HUES64 (cell line): ENCODE results near the gene CAV3.
"Not testable (repeated sequence)": the region's sequence is repeated elsewhere in the genome, so short reads cannot be mapped to it uniquely, and the experiment has no call there.

Source experiments
- H3K27ac ChIP-seq: 2 replicates; pipeline ENCODE4 v1.7.0; 2013; ENCODE audit warnings: low read depth, low read length, inconsistent platforms
- H3K27me3 ChIP-seq: 2 replicates; pipeline ENCODE4 v1.6.1; 2013; ENCODE audit warnings: mild to moderate bottlenecking, low read length; ENCODE audit not compliant: insufficient read depth
- H3K36me3 ChIP-seq: 2 replicates; pipeline ENCODE4 v1.6.1; 2013; ENCODE audit warnings: mild to moderate bottlenecking, low read length; ENCODE audit not compliant: insufficient read depth
- H3K4me1 ChIP-seq: 2 replicates; pipeline ENCODE4 v1.6.1; 2013; ENCODE audit warnings: mild to moderate bottlenecking, low read length, moderate library complexity; ENCODE audit not compliant: insufficient read depth
- H3K4me3 ChIP-seq: 2 replicates; pipeline ENCODE4 v1.5.1; 2013; ENCODE audit warnings: mild to moderate bottlenecking, low read length, moderate library complexity
- H3K9ac ChIP-seq: 2 replicates; pipeline ENCODE4 v1.6.1; 2013; ENCODE audit warnings: mild to moderate bottlenecking, low read depth, low read length
- H3K9me3 ChIP-seq: 2 replicates; pipeline ENCODE4 v1.6.1; 2013; ENCODE audit warnings: low read depth, low read length; ENCODE audit not compliant: insufficient read depth
- WGBS: fragments of 150-250, 120-280 bp; methylation state at CpG from one replicate; pipeline ENCODE4 v1.1.7; 2013; ENCODE audit warnings: missing lambda C conversion rate; 5-methylcytosine and 5-hydroxymethylcytosine counted together

The CAV3 gene

DNA sequence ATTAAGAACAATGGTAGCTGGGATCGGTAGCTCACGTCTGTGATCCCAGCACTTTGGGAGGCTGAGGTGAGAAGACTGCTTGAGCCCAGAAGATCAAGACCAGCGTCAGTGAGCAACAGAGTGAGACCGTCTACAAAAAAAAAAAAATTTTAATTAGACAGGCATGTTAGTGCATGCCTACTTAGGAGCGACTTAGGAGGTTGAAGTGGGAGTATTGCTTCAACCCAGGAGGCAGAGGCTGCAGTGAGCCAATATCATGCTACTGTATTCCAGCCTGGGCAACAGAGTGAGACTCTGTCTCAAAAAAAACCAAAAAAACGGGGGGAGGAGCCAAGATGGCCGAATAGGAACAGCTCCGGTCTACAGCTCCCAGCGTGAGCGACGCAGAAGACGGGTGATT lies 17.8 kb upstream of the CAV3 start:
- not testable (repeated sequence) for H3K36me3 ChIP-seq, H3K4me3 ChIP-seq, H3K4me1 ChIP-seq, H3K27ac ChIP-seq, H3K9me3 ChIP-seq, H3K9ac ChIP-seq
- WGBS, result 67% methylated on average over 12 of the region's 12 CpGs
- peaks cover 57% of the 10 kb centered on the region for H3K27me3 ChIP-seq

DNA sequence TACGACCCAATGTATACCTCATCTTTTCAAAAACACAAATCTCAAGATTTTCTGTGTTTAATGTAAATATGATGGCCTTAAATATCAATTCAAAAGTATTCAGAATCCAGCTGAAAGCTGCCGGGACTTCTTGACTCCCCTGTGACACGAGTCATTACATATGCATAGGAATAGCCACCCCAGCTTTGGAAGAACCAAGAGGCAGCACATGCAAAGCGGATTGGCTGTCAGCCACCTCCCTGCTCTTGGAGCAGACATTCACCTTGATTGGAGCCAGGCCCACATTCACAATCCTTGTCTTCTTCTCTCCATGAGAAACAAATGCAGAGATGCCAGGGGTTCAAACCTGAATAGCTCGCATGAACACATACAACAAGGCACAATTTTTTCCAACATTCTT lies 10.8 kb upstream of the CAV3 start:
- Histone ChIP-seq H3K36me3 (no peaks in the 10 kb centered on the region), H3K9me3 (no peaks in the 10 kb centered on the region), H3K4me1 (peaks cover 8% of the 10 kb centered on the region; the same call in 1 of the 2 replicates), H3K9ac (no peak overlapping the region), H3K27ac (no peak overlapping the region), H3K4me3 (no peak overlapping the region), H3K27me3 (no peaks in the 10 kb centered on the region; the same call in 1 of the 2 replicates)
- WGBS, result 58% methylated on average over 4 of the region's 5 CpGs

DNA sequence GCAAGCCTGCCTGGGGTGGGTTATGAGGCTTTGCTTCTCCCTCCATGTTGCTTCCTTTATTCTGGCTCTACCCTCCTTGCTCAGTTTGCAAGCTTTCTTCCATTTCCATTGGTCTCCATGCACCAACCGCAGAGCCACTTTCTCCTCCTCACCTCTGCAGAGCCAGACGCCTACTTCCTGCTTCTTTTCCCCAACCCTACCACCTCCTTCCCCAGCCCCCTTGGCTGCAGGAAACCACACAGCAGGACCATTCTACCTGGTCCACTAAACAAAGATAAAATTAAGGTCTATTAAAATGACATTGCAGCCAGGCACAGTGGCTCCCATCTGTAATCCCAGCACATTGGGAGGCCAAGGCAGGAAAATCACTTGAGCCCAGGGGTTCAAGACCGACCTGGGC lies 10.0 kb upstream of the CAV3 start:
- no peak overlapping the region for H3K9ac ChIP-seq
- H3K4me1 ChIP-seq, result peaks cover 8% of the 10 kb centered on the region; the same call in 1 of the 2 replicates
- H3K4me3 ChIP-seq, result no peak overlapping the region
- 73% methylated on average over 3 of the region's 3 CpGs for WGBS
- H3K9me3 ChIP-seq, result no peaks in the 10 kb centered on the region
- no peaks in the 10 kb centered on the region for H3K36me3 ChIP-seq
- H3K27me3 ChIP-seq, result no peaks in the 10 kb centered on the region; the same call in 1 of the 2 replicates
- H3K27ac ChIP-seq, result no peak overlapping the region

DNA sequence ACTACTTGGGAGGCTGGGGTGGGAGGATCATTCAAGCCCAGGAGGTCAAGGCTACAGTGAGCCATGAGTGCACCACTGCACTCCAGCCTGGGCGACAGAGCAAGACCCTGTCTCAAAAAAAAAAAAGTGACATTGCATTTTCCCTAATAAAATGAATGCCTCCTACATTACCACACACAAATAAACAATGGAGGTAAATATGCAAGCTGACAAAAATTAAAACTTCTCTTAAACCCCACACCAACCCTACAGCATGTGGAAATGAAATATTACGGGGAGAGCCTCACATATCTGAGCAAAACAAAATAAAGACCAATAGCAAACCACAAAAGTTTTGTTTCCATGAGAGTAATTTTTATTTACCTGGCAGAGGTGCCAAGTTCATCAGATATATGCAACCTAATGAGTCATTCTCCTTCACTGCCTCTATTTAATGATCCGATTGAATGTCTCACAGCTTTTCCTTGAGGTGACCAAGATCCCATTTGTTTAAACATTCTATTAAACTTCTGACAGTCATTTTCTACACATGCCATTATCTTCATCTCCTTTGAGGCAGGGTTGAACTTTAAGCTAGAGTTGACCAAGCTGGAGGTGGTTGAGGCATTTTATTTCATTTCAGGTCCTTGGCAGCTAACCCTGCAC lies 9.4 kb upstream of the CAV3 start:
- H3K27me3 ChIP-seq, result no peaks in the 10 kb centered on the region; the same call in 1 of the 2 replicates
- no peak overlapping the region for H3K4me3 ChIP-seq
- H3K4me1 ChIP-seq, result peaks cover 8% of the 10 kb centered on the region; the same call in 1 of the 2 replicates
- no peak overlapping the region for H3K27ac ChIP-seq
- 98% methylated on average over 3 of the region's 3 CpGs for WGBS
- H3K9me3 ChIP-seq, result no peaks in the 10 kb centered on the region
- H3K9ac ChIP-seq, result no peak overlapping the region
- no peaks in the 10 kb centered on the region for H3K36me3 ChIP-seq

- no peak overlapping the region for H3K9ac ChIP-seq
- no peak overlapping the region for H3K27ac ChIP-seq
- no peaks in the 10 kb centered on the region; the same call in 1 of the 2 replicates for H3K27me3 ChIP-seq
- peaks cover 16% of the 10 kb centered on the region; the same call in 1 of the 2 replicates for H3K4me1 ChIP-seq
- WGBS, result 87% methylated on average over 9 of the region's 9 CpGs
- H3K36me3 ChIP-seq, result no peaks in the 10 kb centered on the region
- H3K4me3 ChIP-seq, result no peak overlapping the region
- no peaks in the 10 kb centered on the region for H3K9me3 ChIP-seq
Observed at GRCh38 chr3:8727605-8728512, 5.7 kb upstream of the CAV3 start.

GRCh38 chr3:8729479-8729878 lies 4.1 kb upstream of the CAV3 start:
- no peak overlapping the region for H3K4me3 ChIP-seq
- WGBS, result 93% methylated on average over 2 of the region's 3 CpGs
- H3K9me3 ChIP-seq, result no peaks in the 10 kb centered on the region
- peaks cover 8% of the 10 kb centered on the region; the same call in 1 of the 2 replicates for H3K4me1 ChIP-seq
- no peak overlapping the region for H3K9ac ChIP-seq
- H3K27ac ChIP-seq, result no peak overlapping the region
- no peaks in the 10 kb centered on the region; the same call in 1 of the 2 replicates for H3K27me3 ChIP-seq
- no peaks in the 10 kb centered on the region for H3K36me3 ChIP-seq

GRCh38 chr3:8730656-8731055 lies 2.9 kb upstream of the CAV3 start:
- H3K27me3 ChIP-seq, result no peaks in the 10 kb centered on the region
- WGBS, result 92% methylated on average over 3 of the region's 3 CpGs

GRCh38 chr3:8732413-8732812 lies 1.2 kb upstream of the CAV3 start:
- Histone ChIP-seq H3K9ac (no peak overlapping the region), H3K4me1 (peaks cover 8% of the 10 kb centered on the region; the same call in 1 of the 2 replicates), H3K4me3 (no peak overlapping the region), H3K9me3 (no peaks in the 10 kb centered on the region), H3K27me3 (no peaks in the 10 kb centered on the region), H3K36me3 (no peaks in the 10 kb centered on the region), H3K27ac (no peak overlapping the region)
- 70% methylated on average over 4 of the region's 4 CpGs for WGBS

More at GRCh38 chr3:8730656-8731055, 2.9 kb upstream of the CAV3 start:
- H3K9ac ChIP-seq, result no peak overlapping the region
- H3K4me1 ChIP-seq, result peaks cover 8% of the 10 kb centered on the region; the same call in 1 of the 2 replicates
- H3K4me3 ChIP-seq, result no peak overlapping the region
- no peak overlapping the region for H3K27ac ChIP-seq
- H3K36me3 ChIP-seq, result no peaks in the 10 kb centered on the region
- no peaks in the 10 kb centered on the region for H3K9me3 ChIP-seq

GRCh38 chr3:8734137-8734878 lies 706 bp downstream of the CAV3 start:
- no peak overlapping the region for H3K27ac ChIP-seq
- no peak overlapping the region for H3K9ac ChIP-seq
- H3K27me3 ChIP-seq, result no peaks in the 10 kb centered on the region
- H3K4me1 ChIP-seq, result peaks cover 8% of the 10 kb centered on the region; the same call in 1 of the 2 replicates
- H3K36me3 ChIP-seq, result no peaks in the 10 kb centered on the region
- H3K4me3 ChIP-seq, result no peak overlapping the region
- no peaks in the 10 kb centered on the region for H3K9me3 ChIP-seq
- WGBS, result 87% methylated on average over 18 of the region's 19 CpGs

- no peaks in the 10 kb centered on the region for H3K27me3 ChIP-seq
- WGBS, result no CpG with 5 or more reads among the region's 1 CpG
- H3K9ac ChIP-seq, result no peak overlapping the region
- H3K36me3 ChIP-seq, result no peaks in the 10 kb centered on the region
- H3K4me3 ChIP-seq, result no peak overlapping the region
- no peaks in the 10 kb centered on the region for H3K9me3 ChIP-seq
- peaks cover 8% of the 10 kb centered on the region; the same call in 1 of the 2 replicates for H3K4me1 ChIP-seq
- no peak overlapping the region for H3K27ac ChIP-seq
Observed at GRCh38 chr3:8734908-8735307, 1.3 kb downstream of the CAV3 start.

DNA sequence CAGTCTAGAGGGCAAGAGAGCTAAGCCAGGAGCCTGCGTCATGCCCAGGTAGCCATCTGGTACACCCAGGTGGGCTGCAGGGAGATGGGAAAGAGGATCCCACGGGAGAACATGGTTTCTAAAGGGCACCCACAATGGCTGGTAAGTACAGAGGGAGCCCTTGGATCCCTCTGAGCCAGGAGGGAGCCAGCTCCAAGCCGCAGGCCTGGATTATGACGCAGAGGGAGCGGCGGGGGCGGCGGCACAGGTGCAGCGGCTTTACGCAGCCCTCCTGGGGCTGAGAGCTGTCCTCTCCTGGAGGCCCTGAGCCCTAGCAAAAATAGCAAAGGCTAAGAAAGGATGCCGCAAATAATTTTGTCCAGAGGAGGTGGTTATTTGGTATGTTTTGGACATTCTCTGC lies 2.8 kb downstream of the CAV3 start:
- peaks cover 15% of the 10 kb centered on the region for H3K4me1 ChIP-seq
- H3K36me3 ChIP-seq, result no peaks in the 10 kb centered on the region
- H3K27ac ChIP-seq, result no peak overlapping the region

More for the DNA sequence above, 2.8 kb downstream of the CAV3 start:
- Histone ChIP-seq H3K9me3 (no peaks in the 10 kb centered on the region), H3K9ac (no peak overlapping the region), H3K27me3 (no peaks in the 10 kb centered on the region), H3K4me3 (no peak overlapping the region)
- WGBS, result 92% methylated on average over 11 of the region's 11 CpGs
